ENCODE measurements around the gene EEF1A2.

GRCh38 chr20:63465380-63466249 is 33.3 kb downstream of the EEF1A2 start:
- TF ChIP-seq CTCF (IDR thresholded peaks at IDR 0.05; ENCODE audit: low read depth, low read length, poor library complexity, severe bottlenecking) (no peak), EZH2phosphoT487 (IDR thresholded peaks at IDR 0.05; ENCODE audit: borderline replicate concordance, low read length) (no peak)
